Breast epithelium (tissue), 3 donors: ENCODE results near the gene STEAP3.

Source experiments
- POLR2A ChIP-seq: fragments of 450-650 bp; IDR thresholded peaks from one replicate; pipeline ENCODE4 v1.6.1; 2016; ENCODE audit warnings: antibody characterized with exemption, mild to moderate bottlenecking, moderate library complexity
- POLR2AphosphoS5 ChIP-seq, 3 donors: sonication (generic); formaldehyde crosslinking; IDR thresholded peaks; one replicate each; pipeline ENCODE4 v1.6.1; 2017; ENCODE audit warnings: antibody characterized with exemption in 3 of 3
- TF ChIP-seq, protein P1 (sequence below), 3 donors: fragments of 450-650 bp; IDR thresholded peaks; one replicate each; pipeline ENCODE4 v1.5.1; 2016 to 2017; ENCODE audit warnings: antibody characterized with exemption in 3 of 3, mild to moderate bottlenecking in 3 of 3, moderate library complexity in 3 of 3

DNA sequence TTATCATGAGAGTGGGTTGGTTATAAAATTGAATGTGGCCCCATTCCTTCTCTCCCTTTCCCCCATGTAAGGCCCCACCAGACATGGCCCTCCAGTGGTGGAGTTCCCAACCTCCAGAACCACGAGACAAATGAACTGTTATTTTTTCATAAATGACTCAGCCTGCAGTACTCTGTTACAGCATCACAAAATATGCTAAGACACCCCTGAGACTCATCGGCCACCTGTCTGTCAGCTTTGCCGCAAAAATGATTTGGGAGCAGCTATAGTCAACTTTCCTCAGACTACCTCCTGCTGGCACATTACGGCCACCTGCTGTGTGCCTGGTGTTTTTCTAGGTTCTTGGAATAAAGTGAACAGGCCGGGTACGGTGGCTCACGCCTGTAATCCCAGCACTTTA, 43.6 kb upstream of the STEAP3 start:
- no peak for TF ChIP-seq POLR2AphosphoS5 (IDR thresholded peaks at IDR 0.05)
- TF ChIP-seq, protein P1, sequence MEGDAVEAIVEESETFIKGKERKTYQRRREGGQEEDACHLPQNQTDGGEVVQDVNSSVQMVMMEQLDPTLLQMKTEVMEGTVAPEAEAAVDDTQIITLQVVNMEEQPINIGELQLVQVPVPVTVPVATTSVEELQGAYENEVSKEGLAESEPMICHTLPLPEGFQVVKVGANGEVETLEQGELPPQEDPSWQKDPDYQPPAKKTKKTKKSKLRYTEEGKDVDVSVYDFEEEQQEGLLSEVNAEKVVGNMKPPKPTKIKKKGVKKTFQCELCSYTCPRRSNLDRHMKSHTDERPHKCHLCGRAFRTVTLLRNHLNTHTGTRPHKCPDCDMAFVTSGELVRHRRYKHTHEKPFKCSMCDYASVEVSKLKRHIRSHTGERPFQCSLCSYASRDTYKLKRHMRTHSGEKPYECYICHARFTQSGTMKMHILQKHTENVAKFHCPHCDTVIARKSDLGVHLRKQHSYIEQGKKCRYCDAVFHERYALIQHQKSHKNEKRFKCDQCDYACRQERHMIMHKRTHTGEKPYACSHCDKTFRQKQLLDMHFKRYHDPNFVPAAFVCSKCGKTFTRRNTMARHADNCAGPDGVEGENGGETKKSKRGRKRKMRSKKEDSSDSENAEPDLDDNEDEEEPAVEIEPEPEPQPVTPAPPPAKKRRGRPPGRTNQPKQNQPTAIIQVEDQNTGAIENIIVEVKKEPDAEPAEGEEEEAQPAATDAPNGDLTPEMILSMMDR (IDR thresholded peaks at IDR 0.05) = no peak
- TF ChIP-seq POLR2A = no peak
